Measurements from ENCODE around the gene TMCC1.

DNA sequence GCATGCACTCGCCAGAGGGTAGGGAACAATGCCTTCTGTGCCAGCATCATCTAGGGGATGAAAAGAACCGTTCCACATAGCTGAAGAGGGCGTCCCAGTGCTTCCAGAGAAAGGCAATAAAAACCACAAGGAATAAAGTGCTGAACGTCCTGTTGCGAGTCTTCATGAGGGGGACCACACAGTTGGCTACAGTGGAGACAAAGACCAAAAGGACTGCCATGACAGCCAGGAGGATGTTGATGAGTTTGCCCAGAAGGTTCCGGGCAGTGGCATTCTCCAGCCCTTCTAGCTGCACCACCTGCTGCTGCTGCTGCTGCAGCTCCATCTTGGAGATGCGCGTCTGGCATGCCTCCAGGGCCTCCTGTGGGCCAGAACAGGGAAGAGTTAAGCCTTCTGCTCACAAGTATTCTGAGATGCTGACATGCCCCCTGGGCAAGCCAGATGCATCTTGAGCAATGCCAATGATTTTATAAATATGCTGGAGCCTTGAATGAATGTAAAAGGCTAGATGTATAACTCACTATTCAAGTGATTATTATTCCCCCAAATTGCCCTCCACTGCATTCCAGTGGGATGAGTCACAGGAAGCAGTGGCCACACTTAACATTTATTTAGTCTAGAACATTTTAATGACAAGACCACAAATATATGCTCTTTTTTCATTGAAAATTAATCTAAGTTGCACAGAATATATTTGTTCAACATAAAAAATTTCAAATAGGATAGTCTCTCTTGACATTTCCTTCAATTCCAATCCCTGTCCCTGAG is 241.9 kb downstream of the TMCC1 start:
- no peak for TF ChIP-seq CTCF (IDR thresholded peaks at IDR 0.05)
- TF ChIP-seq POLR2A (IDR thresholded peaks at IDR 0.05) = no peak

Data from right lobe of liver (tissue), 4 donors.